ENCODE data around the gene HIPK2. TPM values are rescaled to one million over a fixed set of nuclear protein-coding genes. Genes with fewer than 3 reads are reported as not detected.

The HIPK2 gene
- total and polyA plus RNA-seq, 2 donors (not counting 3 experiments of a cell fraction or from before 2014, with no cell fraction given): 9.0 to 43.8 TPM

DNA sequence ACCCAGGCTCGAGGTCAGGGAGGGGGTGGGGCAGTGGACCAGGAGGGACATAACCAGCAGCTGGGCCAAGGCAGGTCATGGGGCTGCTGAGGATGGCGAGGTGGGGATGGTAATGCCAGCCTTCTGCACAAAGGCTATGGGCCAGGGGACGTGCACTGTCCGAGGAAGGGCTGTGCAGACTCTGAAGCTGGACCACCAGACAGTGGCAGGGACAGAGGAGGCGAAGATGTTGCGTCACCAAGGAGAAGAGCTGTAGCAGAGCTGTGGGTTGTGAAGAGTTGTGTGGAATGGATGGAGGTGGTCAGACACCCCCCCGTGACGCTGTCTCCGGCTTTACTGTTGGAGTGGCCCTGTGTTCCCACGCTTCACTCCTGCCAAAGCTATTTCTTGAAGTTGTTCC, 252.6 kb downstream of the HIPK2 start:
- no TSS peak for BruUV-seq (replicated peaks)
- Histone ChIP-seq H3K4me2 (ENCODE audit: insufficient read depth, low read length) (no peak overlapping the region), H3K27me3 (ENCODE audit: control insufficient read depth in 2 of 2, insufficient read depth in 2 of 2, low read length in 2 of 2) (peaks cover 26 to 40% of the 10 kb centered on the region in 2 experiments), H3K27ac (ENCODE audit: insufficient read depth, low read depth, low read length) (no peak overlapping the region), H3K9ac (replicated peaks; ENCODE audit: extremely low read depth, insufficient read depth, low read length) (no peak overlapping the region), H4K20me1 (replicated peaks; ENCODE audit: control insufficient read depth, extremely low read depth, insufficient read depth, low read length) (no peaks in the 10 kb centered on the region), H3K9me1 (replicated peaks; ENCODE audit: control insufficient read depth, extremely low read depth, insufficient read depth, low read length) (no peaks in the 10 kb centered on the region), H3K9me3 (replicated peaks; ENCODE audit: control insufficient read depth, insufficient read depth, low read length) (no peaks in the 10 kb centered on the region), H3K4me1 (ENCODE audit: control insufficient read depth, extremely low read depth, insufficient read depth, low read length) (no peaks in the 10 kb centered on the region), H3K79me2 (ENCODE audit: control insufficient read depth, insufficient read depth, low read length) (no peaks in the 10 kb centered on the region), H3K4me3 (replicated peaks in 1 of 3; ENCODE audit: insufficient read depth in 1 of 3, low read depth in 1 of 3, low read length in 3 of 3) (no peak overlapping the region), H2AFZ (ENCODE audit: low read depth, low read length) (no peak overlapping the region), H3K36me3 (ENCODE audit: control insufficient read depth in 2 of 2, extremely low read depth in 1 of 2, insufficient read depth in 2 of 2, low read length in 2 of 2) (no peaks in the 10 kb centered on the region)
- intact Hi-C loops (cut with micrococcal nuclease) (no loop called here), dilution Hi-C loops (cut with MboI; ENCODE audit: extremely low pct_ligation_motif_present, low sequenced_read_pairs) (no loop called here)
- ChIA-PET CTCF (no interaction called here), POLR2A (no interaction called here)
- TF ChIP-seq, protein P1, sequence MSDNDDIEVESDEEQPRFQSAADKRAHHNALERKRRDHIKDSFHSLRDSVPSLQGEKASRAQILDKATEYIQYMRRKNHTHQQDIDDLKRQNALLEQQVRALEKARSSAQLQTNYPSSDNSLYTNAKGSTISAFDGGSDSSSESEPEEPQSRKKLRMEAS (IDR thresholded peaks at IDR 0.05; ENCODE audit: insufficient read depth, insufficient read length): no peak
- TF ChIP-seq JUN (IDR thresholded peaks at IDR 0.05; ENCODE audit: borderline replicate concordance, insufficient read depth, insufficient read length, low read depth) (no peak), EZH2 (IDR thresholded peaks at IDR 0.05; ENCODE audit: borderline replicate concordance, low read depth, low read length, severe bottlenecking) (no peak), MYC (IDR thresholded peaks at IDR 0.05; ENCODE audit: low read depth, low read length) (no peak), POLR2A (IDR thresholded peaks at IDR 0.05; ENCODE audit: low read depth, low read length) (no peak), POLR2AphosphoS5 (IDR thresholded peaks at IDR 0.05; ENCODE audit: insufficient read depth, low read depth, low read length) (no peak), FOS (IDR thresholded peaks at IDR 0.05; ENCODE audit: borderline replicate concordance, insufficient read depth, low read length) (no peak), GATA2 (IDR thresholded peaks at IDR 0.05; ENCODE audit: insufficient read depth, insufficient read length, low read depth, low read length) (no peak)
- TF ChIP-seq, protein P2, sequence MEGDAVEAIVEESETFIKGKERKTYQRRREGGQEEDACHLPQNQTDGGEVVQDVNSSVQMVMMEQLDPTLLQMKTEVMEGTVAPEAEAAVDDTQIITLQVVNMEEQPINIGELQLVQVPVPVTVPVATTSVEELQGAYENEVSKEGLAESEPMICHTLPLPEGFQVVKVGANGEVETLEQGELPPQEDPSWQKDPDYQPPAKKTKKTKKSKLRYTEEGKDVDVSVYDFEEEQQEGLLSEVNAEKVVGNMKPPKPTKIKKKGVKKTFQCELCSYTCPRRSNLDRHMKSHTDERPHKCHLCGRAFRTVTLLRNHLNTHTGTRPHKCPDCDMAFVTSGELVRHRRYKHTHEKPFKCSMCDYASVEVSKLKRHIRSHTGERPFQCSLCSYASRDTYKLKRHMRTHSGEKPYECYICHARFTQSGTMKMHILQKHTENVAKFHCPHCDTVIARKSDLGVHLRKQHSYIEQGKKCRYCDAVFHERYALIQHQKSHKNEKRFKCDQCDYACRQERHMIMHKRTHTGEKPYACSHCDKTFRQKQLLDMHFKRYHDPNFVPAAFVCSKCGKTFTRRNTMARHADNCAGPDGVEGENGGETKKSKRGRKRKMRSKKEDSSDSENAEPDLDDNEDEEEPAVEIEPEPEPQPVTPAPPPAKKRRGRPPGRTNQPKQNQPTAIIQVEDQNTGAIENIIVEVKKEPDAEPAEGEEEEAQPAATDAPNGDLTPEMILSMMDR (IDR thresholded peaks at IDR 0.05; ENCODE audit: extremely low read depth in 1 of 2, insufficient read depth in 1 of 2, low read depth in 1 of 2, low read length in 2 of 2): no peak
- no peak for DNase-seq (ENCODE audit: low read depth, low spot score)
- no peak for FAIRE-seq

All from endothelial cell of umbilical vein (primary cell).